ENCODE measurements around the gene C1orf232. TPM values are rescaled to one million over a fixed set of nuclear protein-coding genes. Genes with fewer than 3 reads are reported as not detected.

C1orf232 gene
- total and polyA plus RNA-seq, 2 donors (not counting 1 experiment from before 2014, with no cell fraction given), result not detected

- intact Hi-C loops (cut with micrococcal nuclease), result no loop called here
- H3K27me3 Mint-ChIP-seq, result peaks cover 7% of the 10 kb centered on the region
- peak overlapping the region; percentile 13 for H3K27ac Mint-ChIP-seq
- H3K4me3 Mint-ChIP-seq, result peak overlapping the region; percentile 44
- no peaks in the 10 kb centered on the region for H3K9me3 ChIP-seq (ENCODE audit: control extremely low read depth in 1 of 3, control insufficient read depth in 2 of 3, insufficient read depth in 1 of 3, low read length in 2 of 3)
- 75% methylated on average over 3 of the region's 9 CpGs for whole genome bisulfite sequencing (ENCODE audit: insufficient coverage)
- peaks cover 21% of the 10 kb centered on the region for H3K4me1 Mint-ChIP-seq
- ChIA-PET CTCF (interaction anchor here (1.0 to 2.4 kb wide), 5 partner anchors 10 to 24 kb away, joined by 3 to 17 read pairs (median 4); no protein-coding TSS in a partner anchor), POLR2A (interaction anchor here (1.1 kb wide), 1 partner anchor 13 kb away, joined by 3 read pairs; no protein-coding TSS in a partner anchor)
- H3K36me3 ChIP-seq (replicated peaks in 1 of 2; ENCODE audit: control extremely low read depth in 1 of 2, control insufficient read depth in 1 of 2, extremely low read depth in 1 of 2, insufficient read depth in 2 of 2, low read length in 1 of 2), result peaks cover 0 to 14% of the 10 kb centered on the region in 2 experiments
- peak; percentile 84 for ATAC-seq (ENCODE audit: low read depth)
- DNase-seq, result peak; percentile 50
- TF ChIP-seq EZH2 (IDR thresholded peaks at IDR 0.05; ENCODE audit: borderline replicate concordance, insufficient read depth, low read depth, low read length, poor library complexity, severe bottlenecking), result no peak
- TF ChIP-seq CTCF (IDR thresholded peaks at IDR 0.05), result no peak
- peaks cover 0 to 11% (median 3%) of the 10 kb centered on the region in 4 experiments for H3K27me3 ChIP-seq (replicated peaks in 1 of 4; ENCODE audit: control extremely low read depth in 1 of 4, control insufficient read depth in 3 of 4, insufficient read depth in 4 of 4, low read length in 3 of 4)
- peak overlapping the region in 1 of 2 donors; percentile 34 for H3K27ac ChIP-seq (ENCODE audit: low read length in 2 of 2)
- H3K9ac ChIP-seq (ENCODE audit: low read length), result no peak overlapping the region
- H3K79me2 ChIP-seq (ENCODE audit: control insufficient read depth, insufficient read depth, low read length), result no peaks in the 10 kb centered on the region
- H3K4me3 ChIP-seq (ENCODE audit: control extremely low read depth in 1 of 5, extremely low read depth in 1 of 5, insufficient read depth in 1 of 5, low read depth in 2 of 5, low read length in 4 of 5), result no peak overlapping the region
- H3K9me3 Mint-ChIP-seq (ENCODE audit: insufficient read depth), result no peaks in the 10 kb centered on the region
- peak overlapping the region; percentile 8 for H2AFZ ChIP-seq (ENCODE audit: insufficient read depth, low read depth, low read length, poor library complexity, severe bottlenecking)
- H3K4me2 ChIP-seq (replicated peaks; ENCODE audit: low read depth, low read length, poor library complexity, severe bottlenecking), result peak overlapping the region; percentile 29
- H4K20me1 ChIP-seq (ENCODE audit: control insufficient read depth, insufficient read depth, low read length, poor library complexity, severe bottlenecking), result no peaks in the 10 kb centered on the region
- peaks cover 18 to 21% of the 10 kb centered on the region in 2 donors for H3K4me1 ChIP-seq (ENCODE audit: control insufficient read depth in 2 of 2, insufficient read depth in 2 of 2, low read length in 2 of 2)
Observed at GRCh38 chr1:26126321-26127084, 42.3 kb downstream of the C1orf232 start.

GRCh38 chr1:26125946-26126320, 42.8 kb downstream of the C1orf232 start:
- peaks cover 4% of the 10 kb centered on the region for H3K27me3 Mint-ChIP-seq
- Histone ChIP-seq H3K4me1 (ENCODE audit: control insufficient read depth in 2 of 2, insufficient read depth in 2 of 2, low read length in 2 of 2) (peaks cover 18 to 21% of the 10 kb centered on the region in 2 donors), H3K9ac (ENCODE audit: low read length) (no peak overlapping the region), H3K4me3 (ENCODE audit: control extremely low read depth in 1 of 5, extremely low read depth in 1 of 5, insufficient read depth in 1 of 5, low read depth in 2 of 5, low read length in 4 of 5) (no peak overlapping the region), H3K27ac (ENCODE audit: low read length in 2 of 2) (peak overlapping the region in 1 of 2 donors; percentile 34), H3K9me3 (ENCODE audit: control extremely low read depth in 1 of 3, control insufficient read depth in 2 of 3, insufficient read depth in 1 of 3, low read length in 2 of 3) (no peaks in the 10 kb centered on the region), H3K27me3 (replicated peaks in 1 of 4; ENCODE audit: control extremely low read depth in 1 of 4, control insufficient read depth in 3 of 4, insufficient read depth in 4 of 4, low read length in 3 of 4) (peaks cover 0 to 11% (median 2%) of the 10 kb centered on the region in 4 experiments), H3K79me2 (ENCODE audit: control insufficient read depth, insufficient read depth, low read length) (no peaks in the 10 kb centered on the region), H4K20me1 (ENCODE audit: control insufficient read depth, insufficient read depth, low read length, poor library complexity, severe bottlenecking) (no peaks in the 10 kb centered on the region), H2AFZ (ENCODE audit: insufficient read depth, low read depth, low read length, poor library complexity, severe bottlenecking) (peak overlapping the region; percentile 8), H3K36me3 (replicated peaks in 1 of 2; ENCODE audit: control extremely low read depth in 1 of 2, control insufficient read depth in 1 of 2, extremely low read depth in 1 of 2, insufficient read depth in 2 of 2, low read length in 1 of 2) (peaks cover 0 to 14% of the 10 kb centered on the region in 2 experiments), H3K4me2 (replicated peaks; ENCODE audit: low read depth, low read length, poor library complexity, severe bottlenecking) (peak overlapping the region; percentile 29)
- H3K4me3 Mint-ChIP-seq, result no peak overlapping the region
- peaks cover 21% of the 10 kb centered on the region for H3K4me1 Mint-ChIP-seq
- no peak for TF ChIP-seq EZH2 (IDR thresholded peaks at IDR 0.05; ENCODE audit: borderline replicate concordance, insufficient read depth, low read depth, low read length, poor library complexity, severe bottlenecking)
- no peak for TF ChIP-seq CTCF (IDR thresholded peaks at IDR 0.05)
- ChIA-PET POLR2A (no interaction called here), CTCF (interaction anchor here (1.1 to 2.4 kb wide), 3 partner anchors 11 to 21 kb away, joined by 3 to 17 read pairs (median 4); no protein-coding TSS in a partner anchor)
- intact Hi-C loops (cut with micrococcal nuclease), result no loop called here
- no CpG with 5 or more reads among the region's 1 CpG for WGBS (ENCODE audit: insufficient coverage)
- no peaks in the 10 kb centered on the region for H3K9me3 Mint-ChIP-seq (ENCODE audit: insufficient read depth)
- H3K27ac Mint-ChIP-seq, result peak overlapping the region; percentile 13
- DNase-seq, result no peak
- no peak for ATAC-seq (ENCODE audit: low read depth)

Data from B cell (primary cell).